Activated CD8-positive, alpha-beta T cell treated with anti-CD3 and anti-CD28 coated beads for 36 hours (primary cell): ENCODE data around the gene SRSF10. TPM values are rescaled to one million over a fixed set of nuclear protein-coding genes. Genes with fewer than 3 reads are reported as not detected.

Experiments used
- ATAC-seq: fragments of 200-7000 bp; cut with Tn5 transposase; one replicate; pipeline ENCODE4 v1.10.0; 2021; ENCODE audit warnings: mild to moderate bottlenecking, moderate library complexity
- CTCF ChIA-PET: fragments of 350-600 bp; sonication (Branson Sonifier 250); formaldehyde crosslinking; loops from one replicate; lab custom pipeline; 2021; ENCODE audit warnings: antibody characterized with exemption; lab: Charles Lee
- POLR2A ChIA-PET: fragments of 350-600 bp; sonication (Branson Sonifier 250); formaldehyde crosslinking; loops from one replicate; lab custom pipeline; 2021; ENCODE audit warnings: antibody characterized with exemption; lab: Charles Lee
- DNase-seq: peaks from one replicate; pipeline ENCODE4 v3.0.0-alpha.2; 2020
- H3K27ac Mint-ChIP-seq: one replicate; pipeline ENCODE4 v1.8.0; 2021; ENCODE audit warnings: mild to moderate bottlenecking, mixed read lengths
- H3K27me3 Mint-ChIP-seq: one replicate; pipeline ENCODE4 v1.8.0; 2021; ENCODE audit warnings: mixed read lengths
- H3K36me3 Mint-ChIP-seq: one replicate; pipeline ENCODE4 v1.8.0; 2021; ENCODE audit warnings: low read depth, mixed read lengths
- H3K4me1 Mint-ChIP-seq: one replicate; pipeline ENCODE4 v1.8.0; 2021; ENCODE audit warnings: low read depth, mixed read lengths
- H3K4me3 Mint-ChIP-seq: one replicate; pipeline ENCODE4 v1.8.0; 2021; ENCODE audit warnings: mild to moderate bottlenecking, moderate library complexity, mixed read lengths
- H3K9me3 Mint-ChIP-seq: one replicate; pipeline ENCODE4 v1.8.0; 2021; ENCODE audit warnings: mixed read lengths
- intact Hi-C: fragments of 100-400 bp; cut with micrococcal nuclease; formaldehyde crosslinking; loops from one replicate; pipeline ENCODE4 v1.10.0; 2022
- total RNA-seq, 2 experiments: library from RNA; stranded (reverse); gene quantifications; one replicate each; pipeline ENCODE4 v1.2.3, GENCODE V29; 2021
- TF ChIP-seq, protein P1 (sequence below): fragments of 200-600 bp; IDR thresholded peaks from one replicate; pipeline ENCODE4 v1.8.0; 2022; ENCODE audit warnings: antibody characterized with exemption, mild to moderate bottlenecking

SRSF10 gene
- total RNA-seq = 100 to 1,000 TPM; 203 to 206 TPM

DNA sequence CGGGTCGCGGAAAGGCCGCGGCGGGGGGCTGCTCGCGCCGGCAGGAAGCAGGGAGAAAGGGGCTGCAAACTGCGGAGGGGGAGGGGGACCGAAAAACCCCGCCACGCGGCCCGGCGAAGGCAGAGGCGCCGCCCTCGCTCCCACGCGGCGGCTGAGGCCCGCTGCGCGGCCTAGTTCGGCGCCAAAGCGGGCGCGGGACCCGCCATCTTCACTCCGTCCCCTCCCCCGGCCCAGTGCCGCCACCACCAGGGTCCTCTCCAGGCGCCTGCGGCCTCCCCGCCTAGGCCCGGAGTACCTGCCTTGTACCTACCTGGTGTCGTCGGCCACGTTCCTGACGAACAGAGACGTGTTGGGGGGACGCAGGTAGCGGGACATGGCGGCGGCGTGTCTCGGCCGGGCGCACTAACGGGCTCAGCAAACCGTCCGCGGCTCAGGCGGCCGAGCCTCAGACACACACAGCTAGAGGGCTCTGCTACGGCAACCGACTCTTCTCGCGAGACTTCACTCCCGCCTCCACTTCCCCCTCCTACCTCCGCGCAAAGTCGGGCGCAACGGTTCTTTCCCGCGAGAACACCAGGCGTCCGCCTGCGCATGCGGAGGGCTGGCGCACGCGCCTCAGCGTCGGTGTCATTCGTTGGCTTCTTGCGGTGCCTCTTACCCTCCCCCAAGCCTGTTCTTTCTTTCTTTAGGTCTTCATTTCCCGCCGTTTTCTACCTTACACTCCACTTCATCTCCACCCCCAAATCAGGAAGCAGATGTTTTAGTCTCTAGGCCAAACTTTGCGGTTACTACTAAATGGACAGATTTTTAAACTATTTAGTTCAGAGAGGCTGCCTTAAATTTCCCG lies at the start of gene SRSF10:
Gene SRSF10 (minus strand): TSS at position 447 of the 847 bp plus-strand sequence. CDS start 72 bp downstream, at position 375.
- Mint-ChIP-seq H3K4me3 (peak within 1 kb of the TSS; percentile 98), H3K36me3 (peaks cover 44% of the 10 kb centered on the region), H3K4me1 (peaks cover 34% of the 10 kb centered on the region), H3K9me3 (no peaks in the 10 kb centered on the region), H3K27ac (peak within 1 kb of the TSS; percentile 98), H3K27me3 (no peaks in the 10 kb centered on the region)
- peak; percentile 86 for ATAC-seq
- ChIA-PET CTCF (interaction anchor here (0.8 kb wide), 1 partner anchor 20 kb away, joined by 3 read pairs; the partner anchor contains the start of gene PNRC2), POLR2A (interaction anchor here (0.6 to 10.5 kb wide), 14 partner anchors 8 to 289 kb away, joined by 3 to 128 read pairs (median 3); partner anchors contain the start of genes HMGCL, PNRC2 and RPL11)
- DNase-seq = peak; percentile 98
- TF ChIP-seq, protein P1, sequence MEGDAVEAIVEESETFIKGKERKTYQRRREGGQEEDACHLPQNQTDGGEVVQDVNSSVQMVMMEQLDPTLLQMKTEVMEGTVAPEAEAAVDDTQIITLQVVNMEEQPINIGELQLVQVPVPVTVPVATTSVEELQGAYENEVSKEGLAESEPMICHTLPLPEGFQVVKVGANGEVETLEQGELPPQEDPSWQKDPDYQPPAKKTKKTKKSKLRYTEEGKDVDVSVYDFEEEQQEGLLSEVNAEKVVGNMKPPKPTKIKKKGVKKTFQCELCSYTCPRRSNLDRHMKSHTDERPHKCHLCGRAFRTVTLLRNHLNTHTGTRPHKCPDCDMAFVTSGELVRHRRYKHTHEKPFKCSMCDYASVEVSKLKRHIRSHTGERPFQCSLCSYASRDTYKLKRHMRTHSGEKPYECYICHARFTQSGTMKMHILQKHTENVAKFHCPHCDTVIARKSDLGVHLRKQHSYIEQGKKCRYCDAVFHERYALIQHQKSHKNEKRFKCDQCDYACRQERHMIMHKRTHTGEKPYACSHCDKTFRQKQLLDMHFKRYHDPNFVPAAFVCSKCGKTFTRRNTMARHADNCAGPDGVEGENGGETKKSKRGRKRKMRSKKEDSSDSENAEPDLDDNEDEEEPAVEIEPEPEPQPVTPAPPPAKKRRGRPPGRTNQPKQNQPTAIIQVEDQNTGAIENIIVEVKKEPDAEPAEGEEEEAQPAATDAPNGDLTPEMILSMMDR = no peak
- intact Hi-C loops = no loop called here

DNA sequence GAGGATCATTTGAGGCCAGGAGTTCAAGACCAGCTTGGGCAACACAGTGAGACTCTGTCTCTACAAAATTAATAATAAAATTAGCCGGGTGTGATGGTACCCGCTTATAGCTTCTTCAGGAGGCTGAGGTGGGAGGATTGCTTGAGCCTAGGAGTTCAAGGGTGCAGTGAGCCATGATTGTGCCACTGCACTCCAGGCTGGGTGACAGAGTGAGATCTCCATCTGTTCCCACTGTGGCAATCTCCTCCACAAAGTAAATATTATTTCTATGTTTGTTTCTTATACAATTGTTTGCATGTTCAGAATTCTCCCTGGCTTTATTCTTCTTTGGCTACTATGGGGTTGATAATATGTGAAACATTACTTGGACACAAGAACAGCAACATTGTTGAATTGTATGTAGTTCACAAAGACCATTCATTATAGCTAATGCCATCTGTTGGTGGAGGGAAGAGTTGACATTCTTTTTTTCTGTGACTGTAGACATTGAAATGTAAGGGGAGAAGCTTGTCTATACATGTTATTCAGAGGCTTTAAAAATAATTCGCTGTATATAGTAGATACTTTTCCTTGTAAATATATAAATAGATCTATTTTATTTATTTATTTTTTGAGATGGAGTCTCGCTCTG lies 47.8 kb upstream of the SRSF10 start:
- DNase-seq (no peak), ATAC-seq (peak; percentile 34)
- H3K4me3 Mint-ChIP-seq = no peak overlapping the region
- intact Hi-C loops = no loop called here
- ChIA-PET POLR2A (interaction anchor here (1.2 kb wide), 1 partner anchor 70 kb away, joined by 4 read pairs; no protein-coding TSS in a partner anchor), CTCF (interaction anchor here (0.7 to 1.5 kb wide), 12 partner anchors 9 to 217 kb away, joined by 3 to 7 read pairs (median 3); no protein-coding TSS in a partner anchor)
- H3K27ac Mint-ChIP-seq = no peak overlapping the region
- no peaks in the 10 kb centered on the region for H3K36me3 Mint-ChIP-seq
- no peaks in the 10 kb centered on the region for H3K27me3 Mint-ChIP-seq
- TF ChIP-seq, protein P1 = peak; percentile 11
- no peaks in the 10 kb centered on the region for H3K4me1 Mint-ChIP-seq
- H3K9me3 Mint-ChIP-seq = no peaks in the 10 kb centered on the region

DNA sequence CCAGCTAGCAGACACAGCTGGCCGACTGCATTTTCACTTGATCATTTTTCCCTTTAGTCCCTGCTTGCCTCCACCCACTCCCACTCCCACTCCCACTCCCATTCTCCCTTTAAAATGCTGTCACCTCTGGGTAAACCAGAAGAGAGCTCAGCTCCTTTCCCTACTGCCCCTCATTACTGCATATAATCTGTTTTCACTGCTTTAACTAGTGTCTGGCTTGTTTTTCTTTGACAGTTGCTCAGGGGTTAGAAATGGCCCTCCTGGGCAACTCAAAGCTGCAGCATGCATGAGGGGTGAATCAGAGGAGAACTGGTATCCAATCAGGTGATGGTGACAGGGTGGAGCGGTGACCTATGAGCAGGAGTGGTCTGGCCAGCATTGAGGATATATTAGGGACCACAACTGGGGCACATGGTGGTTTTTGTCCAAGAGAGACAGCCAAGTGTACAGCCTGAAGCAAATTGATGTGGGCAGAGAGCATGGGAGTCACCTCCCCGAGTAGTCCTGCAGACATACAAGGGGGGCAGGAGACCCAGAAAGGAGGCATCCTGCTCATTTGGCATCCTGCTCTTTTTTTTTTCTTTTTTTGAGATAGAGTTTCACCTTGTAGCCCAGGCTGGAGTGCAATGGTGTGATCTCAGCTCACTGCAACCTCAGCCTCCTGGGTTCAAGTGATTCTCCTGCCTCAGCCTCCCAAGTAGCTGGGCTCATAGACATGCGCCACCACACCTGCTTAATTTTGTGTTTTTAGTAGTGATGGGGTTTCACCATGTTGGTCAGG lies 42.6 kb upstream of the SRSF10 start:
- Mint-ChIP-seq H3K9me3 (no peaks in the 10 kb centered on the region), H3K4me3 (no peak overlapping the region), H3K27me3 (no peaks in the 10 kb centered on the region), H3K4me1 (no peaks in the 10 kb centered on the region), H3K36me3 (no peaks in the 10 kb centered on the region), H3K27ac (no peak overlapping the region)
- intact Hi-C loops = no loop called here
- ATAC-seq = no peak
- DNase-seq = no peak
- POLR2A ChIA-PET = no interaction called here
- TF ChIP-seq, protein P1 = no peak
- CTCF ChIA-PET = no interaction called here

DNA sequence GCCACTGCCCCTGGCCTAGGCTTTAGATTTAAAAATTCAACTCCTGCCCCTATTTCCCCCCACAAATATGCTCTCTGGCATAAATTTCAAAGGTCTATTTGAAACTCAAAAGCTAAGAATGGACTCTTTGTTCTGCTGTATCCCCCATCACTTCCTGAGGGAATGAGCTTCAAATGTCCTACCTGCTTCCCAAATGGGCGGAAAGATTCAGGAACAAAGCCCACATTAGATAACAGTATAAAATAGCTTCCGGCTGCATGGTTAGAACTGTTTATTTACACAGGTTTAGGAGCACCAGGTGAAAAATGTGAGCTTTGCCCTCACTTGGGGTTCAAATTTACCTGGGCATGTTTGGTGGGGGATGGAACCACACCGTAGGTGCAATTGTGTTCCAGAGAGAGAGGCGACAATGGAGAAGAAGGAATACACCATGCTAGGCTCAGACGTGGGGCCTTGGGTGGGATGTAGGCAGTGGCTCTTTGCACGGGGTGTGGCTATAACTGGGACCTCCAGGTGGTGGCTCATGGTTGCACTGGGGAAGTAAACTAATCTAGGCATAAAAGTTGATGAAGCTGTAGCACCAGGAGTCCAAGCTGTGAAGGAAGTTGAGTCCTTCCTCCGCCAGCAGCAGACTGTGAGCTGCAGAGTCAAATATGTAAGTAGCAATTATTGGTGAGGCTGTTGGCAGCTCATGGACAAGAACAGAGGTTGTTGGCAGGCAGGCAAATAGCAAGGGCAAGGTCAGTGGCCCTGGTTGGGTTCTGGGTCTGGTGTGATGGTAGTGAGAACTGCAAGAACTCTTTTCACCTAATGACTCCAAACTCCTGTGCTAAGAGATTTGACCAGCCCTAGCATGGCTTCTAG lies 41.5 kb upstream of the SRSF10 start:
- H3K9me3 Mint-ChIP-seq = no peaks in the 10 kb centered on the region
- DNase-seq (no peak), ATAC-seq (no peak)
- ChIA-PET POLR2A (no interaction called here), CTCF (interaction anchor here (1.0 kb wide), 2 partner anchors 10 to 14 kb away, joined by 4 to 5 read pairs; no protein-coding TSS in a partner anchor)
- H3K4me1 Mint-ChIP-seq = no peaks in the 10 kb centered on the region
- H3K36me3 Mint-ChIP-seq = no peaks in the 10 kb centered on the region
- H3K27ac Mint-ChIP-seq = no peak overlapping the region
- TF ChIP-seq, protein P1 = no peak
- H3K27me3 Mint-ChIP-seq = no peaks in the 10 kb centered on the region
- H3K4me3 Mint-ChIP-seq = no peak overlapping the region
- intact Hi-C loops = no loop called here
